GM19351 (cell line): ENCODE data around the gene BIN1.

Experiments used
- ATAC-seq: cut with Tn5 transposase; IDR thresholded peaks from one replicate; pipeline ENCODE4 v1.9.1; 2021; ENCODE audit warnings: mild to moderate bottlenecking, moderate library complexity; ENCODE audit not compliant: unreplicated experiment

BIN1 gene, protein sequence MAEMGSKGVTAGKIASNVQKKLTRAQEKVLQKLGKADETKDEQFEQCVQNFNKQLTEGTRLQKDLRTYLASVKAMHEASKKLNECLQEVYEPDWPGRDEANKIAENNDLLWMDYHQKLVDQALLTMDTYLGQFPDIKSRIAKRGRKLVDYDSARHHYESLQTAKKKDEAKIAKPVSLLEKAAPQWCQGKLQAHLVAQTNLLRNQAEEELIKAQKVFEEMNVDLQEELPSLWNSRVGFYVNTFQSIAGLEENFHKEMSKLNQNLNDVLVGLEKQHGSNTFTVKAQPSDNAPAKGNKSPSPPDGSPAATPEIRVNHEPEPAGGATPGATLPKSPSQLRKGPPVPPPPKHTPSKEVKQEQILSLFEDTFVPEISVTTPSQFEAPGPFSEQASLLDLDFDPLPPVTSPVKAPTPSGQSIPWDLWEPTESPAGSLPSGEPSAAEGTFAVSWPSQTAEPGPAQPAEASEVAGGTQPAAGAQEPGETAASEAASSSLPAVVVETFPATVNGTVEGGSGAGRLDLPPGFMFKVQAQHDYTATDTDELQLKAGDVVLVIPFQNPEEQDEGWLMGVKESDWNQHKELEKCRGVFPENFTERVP

DNA sequence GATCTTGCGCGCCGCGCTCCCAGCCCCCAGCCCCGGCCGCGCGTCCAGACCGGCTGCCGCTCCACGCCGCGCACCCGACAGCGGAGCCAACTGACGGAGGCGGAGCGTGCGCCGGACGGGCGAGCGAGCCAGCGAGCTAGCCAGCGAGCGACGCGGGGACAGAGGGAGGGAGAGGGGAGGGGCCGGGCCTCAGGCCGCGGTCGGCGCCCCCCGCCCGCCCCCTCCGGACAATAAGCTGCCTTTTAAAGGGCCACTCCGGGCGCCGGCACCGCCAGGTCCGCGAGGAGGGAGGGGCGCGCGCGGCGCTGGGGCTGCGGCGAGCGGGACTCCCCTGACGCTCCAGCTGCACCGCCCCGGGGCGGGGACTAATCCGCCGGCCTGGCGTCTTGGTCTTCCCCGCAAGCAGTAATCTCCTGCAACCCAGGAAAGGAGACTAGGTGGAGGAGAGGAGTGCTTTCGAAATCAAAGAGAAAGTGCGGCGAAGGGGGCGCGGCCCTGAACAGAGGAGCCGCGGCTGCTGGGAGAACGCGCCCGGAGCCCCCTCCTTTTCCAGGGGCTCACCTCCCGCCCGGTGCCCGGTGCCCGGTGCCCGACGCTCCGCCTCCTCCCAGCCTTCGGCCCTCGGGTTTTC, at the start of gene BIN1:
Gene BIN1 (minus strand): TSS at position 164 of the 631 bp plus-strand sequence. CDS start 211 bp downstream, outside the sequence.
- ATAC-seq, result peak; percentile 82

DNA sequence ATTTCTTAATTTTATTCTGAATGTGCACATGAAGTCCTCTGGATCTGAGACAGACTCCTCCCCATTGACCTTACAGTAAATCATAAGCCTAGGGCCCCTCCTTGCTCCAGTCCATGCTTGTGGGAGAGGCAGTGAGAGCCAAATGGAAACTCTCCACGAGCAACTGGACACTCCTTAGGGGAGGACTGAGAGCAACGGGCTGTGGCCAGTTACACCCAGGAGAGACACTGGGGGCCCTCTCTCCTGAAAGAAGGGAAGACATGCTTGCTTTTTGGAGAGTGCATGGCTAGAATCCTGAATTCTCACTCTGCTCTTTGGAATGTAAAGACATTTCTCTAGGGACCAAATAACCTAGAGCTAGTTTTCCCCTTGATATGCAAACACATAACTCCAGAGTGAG, 49.0 kb upstream of the BIN1 start:
- ATAC-seq, result no peak

DNA sequence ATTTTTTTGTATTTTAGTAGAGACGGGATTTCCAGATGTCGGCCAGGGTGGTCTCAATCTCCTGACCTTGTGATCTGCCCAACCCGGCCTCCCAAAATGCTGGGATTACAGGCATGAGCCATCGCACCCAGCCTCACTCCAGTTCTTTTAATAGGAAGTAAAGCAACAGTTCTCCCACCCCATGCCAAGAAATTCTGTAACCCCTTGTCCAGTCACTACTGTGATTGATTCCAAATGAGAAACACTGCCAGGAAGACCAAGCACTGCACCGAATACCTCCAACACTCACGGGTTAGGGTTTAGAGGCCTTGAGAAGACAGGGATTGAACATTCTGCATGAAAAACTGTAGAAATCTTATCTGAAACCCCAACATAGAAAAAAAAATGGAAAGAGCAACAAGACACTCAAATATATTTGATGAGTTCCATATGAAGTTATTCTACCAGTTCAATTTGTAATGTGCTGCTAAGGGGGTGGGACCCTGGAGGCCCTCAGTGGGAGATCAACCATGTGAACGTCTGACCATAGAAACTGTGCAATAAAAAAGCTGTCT, 48.2 kb upstream of the BIN1 start:
- no peak for ATAC-seq

DNA sequence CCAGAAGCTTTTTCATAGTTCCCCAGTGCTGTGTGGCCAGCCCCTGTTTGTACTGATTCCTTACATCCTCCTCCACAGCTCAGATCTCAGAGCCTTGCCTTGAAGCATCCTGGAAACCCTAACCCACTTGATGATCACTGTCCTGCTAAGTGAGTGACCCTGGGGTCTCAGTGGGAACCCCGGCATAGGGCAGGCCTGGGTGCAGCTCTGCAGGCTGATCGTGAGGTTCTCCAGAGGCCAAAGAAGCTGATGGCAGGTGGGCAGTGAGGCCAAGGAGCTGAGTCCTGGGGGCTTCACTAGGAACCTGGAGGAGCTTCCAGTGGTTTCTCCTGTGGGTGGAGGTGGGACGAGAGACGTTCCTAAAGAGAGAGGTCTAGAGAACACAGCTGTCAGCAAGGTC, 47.4 kb upstream of the BIN1 start:
- no peak for ATAC-seq

DNA sequence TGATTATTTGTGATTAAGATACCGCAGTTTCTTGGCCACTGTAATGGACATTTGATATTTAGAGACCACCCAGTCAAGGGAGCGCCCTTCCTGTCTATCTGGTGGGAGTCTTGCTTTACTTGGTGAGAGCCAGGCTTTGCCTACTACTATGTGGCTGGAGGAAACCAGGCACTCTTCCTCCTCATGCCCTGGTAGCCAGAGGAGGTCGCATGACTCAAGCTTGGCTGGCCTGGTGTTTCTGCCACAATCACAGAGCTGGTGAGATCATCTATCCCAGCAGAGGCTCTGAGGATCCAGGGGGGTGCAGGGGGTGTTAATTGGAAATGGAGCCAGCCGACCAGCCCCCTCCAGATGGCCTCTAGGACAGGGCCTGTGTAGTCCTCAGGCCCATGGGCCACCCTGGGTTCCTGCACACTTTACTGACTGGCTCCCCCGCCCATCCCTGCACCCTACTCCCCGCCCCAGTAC, 46.8 kb upstream of the BIN1 start:
- no peak for ATAC-seq

DNA sequence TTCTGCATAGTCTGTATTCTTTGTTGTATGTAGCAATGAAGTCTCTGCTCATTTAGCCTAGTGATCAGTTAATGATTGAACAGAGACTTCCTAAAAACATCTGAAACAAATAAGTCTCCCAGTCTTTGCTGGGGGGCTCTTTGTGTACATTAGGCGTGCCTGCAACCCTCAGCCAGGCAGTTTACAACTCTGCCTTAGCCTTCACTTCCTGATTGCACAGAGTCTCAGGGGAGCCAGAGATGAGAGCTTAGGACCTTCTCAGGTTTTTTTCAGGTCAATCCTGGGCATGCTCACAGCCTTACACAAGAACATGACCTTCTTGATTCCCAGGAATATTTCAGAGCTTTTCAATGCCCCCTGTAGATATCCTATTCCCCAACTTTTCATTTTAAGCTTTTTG, 44.0 kb upstream of the BIN1 start:
- ATAC-seq, result no peak

DNA sequence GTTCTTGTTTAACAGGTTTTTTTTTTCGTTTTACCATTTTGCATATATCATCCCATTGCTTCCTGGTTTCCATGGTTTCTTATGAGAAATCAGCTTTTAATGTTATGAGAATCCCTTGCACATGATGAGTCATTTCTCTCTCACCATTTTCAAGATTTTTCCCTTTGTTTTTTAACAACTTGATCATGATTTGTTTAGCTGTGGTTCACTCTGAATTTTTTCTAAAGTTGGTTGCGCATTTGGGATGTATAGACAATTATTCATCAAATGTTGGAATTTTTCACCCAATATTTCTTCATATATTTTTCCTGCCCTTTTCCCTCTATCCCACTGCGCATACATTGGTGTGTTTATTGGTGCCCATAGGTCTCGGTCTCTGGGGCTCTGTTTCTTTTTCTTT, 42.4 kb upstream of the BIN1 start:
- no peak for ATAC-seq

DNA sequence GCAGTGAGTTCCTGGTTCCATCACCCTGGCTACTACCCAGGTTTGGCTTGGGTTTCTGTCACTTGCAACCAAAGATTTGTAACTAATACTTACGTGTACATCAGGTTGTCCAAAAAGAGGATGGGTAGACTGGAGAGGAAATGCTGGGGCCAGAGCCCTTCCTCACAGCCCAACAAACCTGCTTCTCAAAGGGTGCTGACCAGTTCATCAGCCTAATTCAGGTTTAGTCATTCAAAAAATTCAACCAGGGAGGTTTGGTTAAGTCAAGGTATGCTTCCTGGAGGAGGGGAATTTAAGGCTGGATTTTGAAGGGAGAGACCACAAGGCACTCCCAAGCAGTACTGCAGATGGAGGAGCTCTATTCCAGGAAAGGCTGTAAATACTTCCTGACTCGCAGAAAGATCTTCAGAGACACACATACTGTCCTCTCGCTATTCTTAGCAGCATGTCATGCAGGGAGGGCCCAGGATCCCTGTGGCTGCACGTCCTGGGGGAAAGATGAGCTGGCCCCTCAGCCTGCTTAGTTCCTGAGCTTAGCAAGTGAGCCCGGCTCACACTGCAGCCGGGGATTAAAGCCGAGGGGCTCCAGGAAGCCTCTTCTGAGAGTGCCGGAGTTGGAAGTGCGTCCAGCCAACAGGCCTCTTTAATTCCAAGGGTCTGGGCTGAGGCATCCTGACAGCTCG, 40.0 kb upstream of the BIN1 start:
- no peak for ATAC-seq

DNA sequence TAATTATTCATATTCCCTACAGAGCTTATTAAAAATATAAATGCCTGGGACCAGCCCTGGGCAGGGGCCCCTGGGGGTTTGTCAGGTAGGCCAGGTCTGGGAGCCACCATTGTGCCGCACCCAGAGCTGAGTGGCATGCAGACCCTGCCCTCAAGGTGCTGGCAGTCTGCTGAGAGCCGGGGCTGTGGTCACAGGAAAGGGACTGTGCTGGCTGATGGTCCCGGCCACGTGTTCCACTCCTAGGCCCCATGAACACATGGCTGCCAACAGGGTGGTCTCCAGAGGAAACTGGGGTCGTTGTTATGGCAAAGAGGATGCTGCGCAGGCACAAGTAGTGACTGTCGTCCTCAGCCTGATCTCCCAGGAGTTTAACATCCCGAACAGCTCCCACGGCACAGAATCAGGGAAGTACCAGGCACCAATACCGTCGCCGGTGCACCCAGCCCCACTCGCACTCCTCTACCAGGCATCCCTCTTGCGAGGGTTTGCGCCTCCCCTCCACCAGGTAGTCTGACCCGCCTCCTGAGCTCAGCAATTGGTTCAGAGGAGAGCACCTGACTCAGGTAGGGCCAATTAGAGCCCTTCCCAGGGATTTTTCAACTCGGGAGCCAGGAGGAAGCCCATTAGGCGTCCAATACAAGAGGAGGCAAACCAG, 39.2 kb upstream of the BIN1 start:
- no peak for ATAC-seq

DNA sequence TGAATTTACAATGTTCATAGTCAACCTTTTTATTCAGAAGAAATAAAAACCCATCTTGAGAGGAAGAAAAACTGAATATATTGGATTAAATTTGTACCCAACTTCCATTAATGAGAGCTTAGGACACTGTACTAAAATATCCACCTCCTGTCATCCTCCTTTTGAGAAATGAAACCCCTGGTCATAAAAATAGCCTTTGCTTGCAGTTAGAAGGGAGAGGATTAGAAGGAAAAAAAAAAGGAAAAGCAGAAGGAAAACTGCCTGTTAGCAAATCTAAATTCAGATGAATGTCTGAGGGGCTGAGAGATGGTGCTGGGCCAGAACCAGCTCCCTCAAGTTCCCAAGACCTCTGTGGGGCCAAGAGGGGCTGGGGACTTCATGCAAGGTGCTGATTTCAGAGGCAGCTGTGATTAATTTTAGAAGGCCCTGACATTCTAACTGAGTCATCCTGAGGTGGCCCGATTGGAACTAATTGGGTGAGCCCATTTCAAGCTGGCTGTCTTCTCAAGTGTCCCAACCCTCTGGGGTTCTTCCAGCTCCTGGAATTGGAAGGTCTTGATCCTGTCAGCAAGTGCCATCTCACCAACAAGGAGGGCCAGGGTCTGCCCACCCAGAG, 38.4 kb upstream of the BIN1 start:
- no peak for ATAC-seq

DNA sequence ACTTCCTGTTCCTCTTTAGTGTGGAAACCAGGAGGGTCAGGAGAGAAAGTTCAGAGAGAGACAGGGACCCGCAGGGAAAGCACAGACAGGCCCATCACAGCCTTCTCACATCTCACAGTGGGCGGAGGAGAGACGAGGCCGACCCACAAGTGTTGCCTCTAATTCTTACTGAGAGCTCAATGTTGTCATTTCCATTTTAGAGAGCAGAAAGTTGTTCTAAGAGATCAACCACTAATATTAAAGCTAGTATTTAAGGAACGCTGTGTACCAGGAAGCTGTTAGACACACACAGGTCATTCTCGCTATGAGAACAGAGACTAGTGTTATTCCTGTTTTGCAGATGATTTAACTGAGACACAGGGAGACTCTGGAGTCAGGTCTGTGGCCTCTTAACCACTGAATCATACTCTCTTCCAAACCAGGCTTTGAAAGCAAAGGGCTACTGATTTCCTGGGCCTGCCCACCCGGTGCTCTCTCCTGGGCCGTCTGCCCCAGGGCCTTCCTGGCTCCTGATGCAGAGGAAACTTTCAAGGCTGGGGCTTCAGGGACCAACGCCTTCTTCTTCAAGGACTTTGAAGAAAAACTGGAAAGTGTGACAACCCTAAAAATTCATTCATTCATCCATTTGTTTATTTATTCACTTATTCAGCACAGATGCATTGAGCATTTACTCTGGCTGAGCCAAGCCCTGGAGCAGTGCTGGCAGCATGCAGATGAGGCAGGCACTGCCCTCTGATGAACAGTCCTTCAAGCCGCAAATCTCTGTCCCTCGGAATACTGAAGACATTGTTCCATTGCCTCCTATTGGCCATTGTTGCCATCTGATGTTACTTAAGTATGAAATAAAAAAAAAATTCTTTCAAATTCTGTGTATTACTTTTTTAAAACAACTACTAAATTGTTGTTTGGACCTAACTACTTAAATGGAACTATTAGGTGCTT, 37.2 kb upstream of the BIN1 start:
- no peak for ATAC-seq

DNA sequence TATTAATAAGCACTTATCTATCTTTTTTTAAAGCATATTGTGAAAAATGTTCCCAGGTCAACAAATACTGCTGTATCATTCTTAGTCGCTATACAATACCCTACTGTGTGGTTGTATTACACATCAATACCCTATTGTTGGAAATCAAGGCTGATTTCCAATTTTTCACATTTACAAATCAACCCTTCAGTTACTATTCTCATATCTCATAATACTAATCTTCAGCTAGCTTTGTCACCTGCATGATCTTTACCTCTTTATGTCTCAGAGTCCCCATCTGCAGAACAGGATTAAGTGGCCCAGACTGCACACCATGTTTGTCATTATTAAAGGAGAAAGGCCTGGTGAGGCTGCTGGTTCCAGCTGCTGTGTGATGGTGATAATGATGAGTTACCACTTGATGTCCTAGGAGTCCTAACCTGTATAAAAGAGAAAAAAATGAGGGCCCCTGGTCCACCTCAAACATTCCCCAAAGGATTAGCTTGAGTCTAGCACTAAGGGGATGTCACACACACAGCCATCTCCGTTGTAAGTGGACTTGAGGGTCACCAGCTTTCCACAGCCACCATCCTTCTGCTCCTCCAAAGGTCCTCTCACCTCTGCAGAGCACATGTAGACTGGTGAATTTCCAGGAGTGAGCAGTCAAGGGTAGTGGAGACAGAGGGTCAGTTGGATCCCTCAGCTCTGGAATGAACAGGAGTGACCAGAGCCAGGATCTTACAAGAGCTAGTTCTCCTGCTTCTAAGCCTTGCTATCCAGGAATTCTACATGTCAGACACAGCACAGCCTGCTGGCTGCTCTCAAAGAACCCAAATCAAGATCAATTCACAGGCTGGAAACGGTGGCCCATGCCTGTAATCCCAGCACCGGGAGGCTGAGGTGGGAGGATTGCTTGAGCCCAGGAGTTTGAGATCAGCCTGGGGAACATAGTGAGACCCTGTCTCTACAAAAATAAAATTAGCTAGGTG, 36.0 kb upstream of the BIN1 start:
- no peak for ATAC-seq

DNA sequence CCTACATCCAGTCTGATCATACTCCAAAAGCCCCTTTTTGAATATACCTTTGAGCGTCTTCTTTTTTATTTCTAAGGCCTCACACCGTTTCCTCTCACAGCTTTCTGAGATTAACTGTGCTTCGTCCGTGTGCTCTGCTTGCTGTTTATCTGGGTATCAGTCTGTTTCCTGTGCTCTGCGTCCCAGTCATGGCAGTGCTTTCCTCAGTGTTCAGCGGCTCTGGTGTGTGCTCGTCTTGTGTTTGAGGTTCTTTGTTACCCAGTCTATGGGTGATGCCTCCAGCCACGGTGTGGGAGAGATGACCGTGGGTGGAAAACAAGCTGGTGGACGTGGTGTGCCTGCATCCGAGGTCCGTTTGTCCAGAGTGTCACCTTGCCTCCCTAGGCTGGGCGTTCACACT, 33.6 kb upstream of the BIN1 start:
- ATAC-seq, result no peak

DNA sequence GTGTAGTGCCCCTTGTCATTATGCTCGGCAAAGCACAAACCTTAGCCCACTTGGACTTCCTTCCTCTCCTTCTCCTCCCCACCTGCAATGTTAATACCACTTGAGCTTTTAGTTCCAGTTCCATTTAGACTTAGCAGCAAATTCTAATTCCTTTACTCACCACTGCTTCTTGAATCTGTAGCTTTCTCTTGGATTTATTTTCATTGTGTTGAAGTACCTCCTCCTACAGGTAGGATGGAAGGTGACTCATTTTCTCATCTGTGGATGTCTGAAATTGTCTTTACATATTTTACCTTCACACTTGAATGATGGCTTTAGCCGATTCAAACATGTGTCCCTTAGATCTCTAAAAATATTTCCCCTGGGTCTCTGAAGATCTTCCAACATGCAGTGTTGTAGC, 32.8 kb upstream of the BIN1 start:
- ATAC-seq, result no peak

DNA sequence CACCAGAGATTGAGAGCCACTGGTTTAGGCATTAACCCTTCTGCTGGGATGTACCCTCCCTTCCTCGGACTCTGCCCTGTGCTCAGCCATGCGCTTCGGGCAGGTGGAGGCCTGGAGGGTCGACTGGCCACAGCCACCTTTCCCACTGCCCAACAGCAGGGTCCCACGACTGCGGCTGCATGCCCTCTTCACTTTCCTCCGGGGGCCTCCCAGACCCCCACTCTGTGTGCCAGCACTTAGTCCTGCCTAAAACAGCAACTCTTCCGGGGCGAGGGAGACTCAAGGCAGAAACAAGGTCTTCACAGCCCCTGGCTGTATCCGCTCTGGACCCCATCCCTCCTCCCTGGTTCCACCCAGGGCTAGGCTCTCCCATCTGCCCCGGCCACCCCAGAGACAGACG, 31.3 kb upstream of the BIN1 start:
- no peak for ATAC-seq

DNA sequence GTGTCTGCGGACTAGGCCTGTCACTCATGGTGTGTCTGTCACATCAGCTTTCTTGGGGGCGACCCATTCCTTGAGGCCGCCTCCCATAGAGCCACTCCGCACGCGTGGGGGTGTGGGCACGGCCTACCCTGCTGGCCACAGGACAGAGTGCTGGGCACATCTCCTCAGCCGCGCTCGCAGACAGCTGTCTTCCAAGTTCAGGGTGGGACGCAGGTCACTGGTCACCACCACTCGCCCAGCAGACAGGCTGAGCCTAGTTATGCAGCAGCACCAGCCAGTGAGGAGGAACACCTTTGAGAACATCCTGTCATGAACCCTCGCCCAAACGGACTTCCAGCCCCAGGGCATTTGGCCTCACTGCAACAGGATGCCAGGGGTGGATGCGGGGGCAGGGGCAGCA, 30.8 kb upstream of the BIN1 start:
- no peak for ATAC-seq

DNA sequence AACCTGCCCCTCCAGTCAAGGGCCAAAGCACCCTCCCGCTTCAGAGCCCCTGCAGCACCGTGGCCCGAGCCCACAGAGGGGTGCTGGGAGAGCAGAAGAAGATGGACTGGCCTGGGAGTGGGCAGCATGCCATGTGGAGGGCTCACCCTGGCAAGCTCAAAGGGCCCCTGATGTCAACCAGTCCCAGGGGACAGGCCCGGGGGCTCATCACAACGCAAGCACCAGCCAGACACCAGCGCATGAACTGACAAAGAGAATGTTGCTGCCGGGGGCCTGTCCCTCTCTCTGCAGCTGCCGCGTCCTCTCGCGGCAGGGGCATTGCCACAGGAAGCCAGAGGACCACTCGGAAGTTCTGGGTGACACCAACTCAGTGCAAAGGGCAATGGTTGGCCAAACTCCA, 30.3 kb upstream of the BIN1 start:
- ATAC-seq, result no peak
